Measurements from ENCODE around the gene TRPM1. TPM values are rescaled to one million over a fixed set of nuclear protein-coding genes. Genes with fewer than 3 reads are reported as not detected.

The TRPM1 gene
- total RNA-seq, 2 donors from 2014 or later: not detected

GRCh38 chr15:31082771-31083369 is 18.7 kb downstream of the TRPM1 start:
- Histone ChIP-seq H3K36me3 (no peaks in the 10 kb centered on the region), H3K9me3 (no peaks in the 10 kb centered on the region), H3K4me3 (no peak overlapping the region), H3K4me1 (ENCODE audit: control insufficient read depth in 1 of 2, low read depth in 2 of 2) (no peaks in the 10 kb centered on the region), H3K27me3 (replicated peaks; ENCODE audit: insufficient read depth) (no peaks in the 10 kb centered on the region), H3K27ac (no peak overlapping the region)
- ATAC-seq (ENCODE audit: insufficient number of reproducible peaks, low FRiP score, low read depth) (no peak), DNase-seq (ENCODE audit: low spot score) (no peak)
- TF ChIP-seq CTCF (IDR thresholded peaks at IDR 0.05): no peak

GRCh38 chr15:31081588-31082250 is 19.8 kb downstream of the TRPM1 start:
- TF ChIP-seq CTCF (IDR thresholded peaks at IDR 0.05): no peak

GRCh38 chr15:31081056-31081455 is 20.5 kb downstream of the TRPM1 start:
- no peaks in the 10 kb centered on the region for H3K36me3 ChIP-seq
- ATAC-seq (ENCODE audit: insufficient number of reproducible peaks, low FRiP score, low read depth): no peak
- no peak for TF ChIP-seq CTCF (IDR thresholded peaks at IDR 0.05)
- H3K9me3 ChIP-seq: no peaks in the 10 kb centered on the region
- H3K4me3 ChIP-seq: peak overlapping the region; percentile 51
- H3K4me1 ChIP-seq (ENCODE audit: control insufficient read depth in 1 of 2, low read depth in 2 of 2): no peaks in the 10 kb centered on the region
- H3K27ac ChIP-seq: no peak overlapping the region
- no peaks in the 10 kb centered on the region for H3K27me3 ChIP-seq (replicated peaks; ENCODE audit: insufficient read depth)
- no peak for DNase-seq (ENCODE audit: low spot score)

More at GRCh38 chr15:31081588-31082250, 19.8 kb downstream of the TRPM1 start:
- no peak for ATAC-seq (ENCODE audit: insufficient number of reproducible peaks, low FRiP score, low read depth)
- Histone ChIP-seq H3K36me3 (no peaks in the 10 kb centered on the region), H3K27ac (no peak overlapping the region), H3K4me3 (no peak overlapping the region), H3K9me3 (no peaks in the 10 kb centered on the region), H3K27me3 (replicated peaks; ENCODE audit: insufficient read depth) (no peaks in the 10 kb centered on the region), H3K4me1 (ENCODE audit: control insufficient read depth in 1 of 2, low read depth in 2 of 2) (no peaks in the 10 kb centered on the region)
- DNase-seq (ENCODE audit: low spot score): no peak

GRCh38 chr15:31080591-31081014 is 20.9 kb downstream of the TRPM1 start:
- TF ChIP-seq CTCF (IDR thresholded peaks at IDR 0.05): no peak
- no peak overlapping the region for H3K27ac ChIP-seq
- peak overlapping the region; percentile 51 for H3K4me3 ChIP-seq
- DNase-seq (ENCODE audit: low spot score) (no peak), ATAC-seq (ENCODE audit: insufficient number of reproducible peaks, low FRiP score, low read depth) (no peak)
- H3K27me3 ChIP-seq (replicated peaks; ENCODE audit: insufficient read depth): no peaks in the 10 kb centered on the region
- no peaks in the 10 kb centered on the region for H3K4me1 ChIP-seq (ENCODE audit: control insufficient read depth in 1 of 2, low read depth in 2 of 2)
- no peaks in the 10 kb centered on the region for H3K36me3 ChIP-seq
- H3K9me3 ChIP-seq: no peaks in the 10 kb centered on the region

GRCh38 chr15:31079519-31079918 is 22.0 kb downstream of the TRPM1 start:
- Histone ChIP-seq H3K27me3 (replicated peaks; ENCODE audit: insufficient read depth) (no peaks in the 10 kb centered on the region), H3K4me1 (ENCODE audit: control insufficient read depth in 1 of 2, low read depth in 2 of 2) (no peaks in the 10 kb centered on the region), H3K4me3 (no peak overlapping the region), H3K9me3 (no peaks in the 10 kb centered on the region), H3K27ac (no peak overlapping the region), H3K36me3 (no peaks in the 10 kb centered on the region)
- ATAC-seq (ENCODE audit: insufficient number of reproducible peaks, low FRiP score, low read depth) (no peak), DNase-seq (ENCODE audit: low spot score) (no peak)
- no peak for TF ChIP-seq CTCF (IDR thresholded peaks at IDR 0.05)

Data from thoracic aorta (tissue), 2 donors.